SW480 (cell line): ENCODE results near the gene ABCE1.
A peak's percentile ranks its signal among the peaks of the same experiment; 100 is the strongest.

Experiments
- DNase-seq: peaks from one replicate; pipeline ENCODE4 v3.0.0-alpha.2; 2016; ENCODE audit warnings: low spot score

The ABCE1 gene

GRCh38 chr4:145177511-145177905, 79.4 kb downstream of the ABCE1 start:
- no peak for DNase-seq

- DNase-seq, result peak; percentile 40
Observed at GRCh38 chr4:145177906-145178538, 79.9 kb downstream of the ABCE1 start.

- no peak for DNase-seq
Observed at GRCh38 chr4:145178740-145179280, 80.7 kb downstream of the ABCE1 start.
